Endodermal cell (in vitro differentiated cells): ENCODE results near the gene SPG7. TPM values are rescaled to one million over a fixed set of nuclear protein-coding genes. Genes with fewer than 3 reads are reported as not detected.

Experiments used
- DNase-seq: peaks from one replicate; pipeline ENCODE4 v3.0.0-alpha.2; 2017
- H3K27ac ChIP-seq: 2 replicates; pipeline ENCODE4 v1.5.1; 2013; ENCODE audit warnings: mild to moderate bottlenecking, low read depth, low read length, moderate library complexity
- H3K27me3 ChIP-seq: 2 replicates; pipeline ENCODE4 v1.6.1; 2013; ENCODE audit warnings: mild to moderate bottlenecking, low read length, moderate library complexity; ENCODE audit not compliant: insufficient read depth, control insufficient read depth, poor library complexity, severe bottlenecking
- H3K36me3 ChIP-seq: 2 replicates; pipeline ENCODE4 v1.7.0; 2013; ENCODE audit warnings: mild to moderate bottlenecking, low read length, moderate library complexity; ENCODE audit not compliant: control insufficient read depth, insufficient read depth
- H3K4me1 ChIP-seq: one replicate; pipeline ENCODE4 v1.7.0; 2013; ENCODE audit warnings: low read length; ENCODE audit not compliant: control insufficient read depth, insufficient read depth
- H3K4me3 ChIP-seq: 2 replicates; pipeline ENCODE4 v1.5.1; 2013; ENCODE audit warnings: mild to moderate bottlenecking, low read length, moderate library complexity
- H3K9ac ChIP-seq: 2 replicates; pipeline ENCODE4 v1.6.1; 2013; ENCODE audit warnings: mild to moderate bottlenecking, low read length, moderate library complexity; ENCODE audit not compliant: poor library complexity, severe bottlenecking; ENCODE audit errors: extremely low read depth
- H3K9me3 ChIP-seq: 2 replicates; pipeline ENCODE4 v1.6.1; 2013; ENCODE audit warnings: mild to moderate bottlenecking, low read length, moderate library complexity; ENCODE audit not compliant: control insufficient read depth
- H3K27ac Mint-ChIP-seq: 2 replicates; pipeline ENCODE4 v1.8.0; 2020; ENCODE audit warnings: mixed read lengths
- H3K27me3 Mint-ChIP-seq: 2 replicates; pipeline ENCODE4 v1.8.0; 2021; ENCODE audit warnings: mild to moderate bottlenecking, mixed read lengths; ENCODE audit not compliant: insufficient read depth
- H3K36me3 Mint-ChIP-seq: 2 replicates; pipeline ENCODE4 v1.8.0; 2020; ENCODE audit warnings: low read depth, mixed read lengths
- H3K4me1 Mint-ChIP-seq: 2 replicates; pipeline ENCODE4 v1.8.0; 2020; ENCODE audit warnings: mixed read lengths
- H3K4me3 Mint-ChIP-seq: 2 replicates; pipeline ENCODE4 v1.8.0; 2020; ENCODE audit warnings: mild to moderate bottlenecking, moderate library complexity, mixed read lengths
- H3K9me3 Mint-ChIP-seq: 2 replicates; pipeline ENCODE4 v1.8.0; 2020; ENCODE audit warnings: mild to moderate bottlenecking, mixed read lengths
- WGBS, 2 experiments: methylation state at CpG; one replicate each; pipeline versions ENCODE4 v1.1.5 to v1.1.7; 2013; ENCODE audit warnings: missing lambda C conversion rate in 2 of 2, mixed read lengths in 1 of 2; ENCODE audit not compliant: insufficient coverage in 1 of 2, insufficient read length in 1 of 2; 5-methylcytosine and 5-hydroxymethylcytosine counted together
- total RNA-seq, 2 donors: library from RNA; stranded (reverse); fragmentation: NEBNext Ultra II Directional in 1 of 2; extraction: Animal tissue kit (Norgen Biotek cat#: 25700) in 1 of 2; gene quantifications; 2 replicates in 1 of 2; 3 replicates in 1 of 2; pipeline ENCODE4 v1.2.1, GENCODE V29; 2021
- TF ChIP-seq, protein P1 (sequence below): fragments of 200-600 bp; sonication (generic); conservative IDR thresholded peaks from 2 replicates; pipeline ENCODE4 v1.5.0; 2021; ENCODE audit warnings: antibody characterized with exemption, mild to moderate bottlenecking

The SPG7 gene
- total RNA-seq, 2 donors from 2014 or later = 153 to 156 TPM

DNA sequence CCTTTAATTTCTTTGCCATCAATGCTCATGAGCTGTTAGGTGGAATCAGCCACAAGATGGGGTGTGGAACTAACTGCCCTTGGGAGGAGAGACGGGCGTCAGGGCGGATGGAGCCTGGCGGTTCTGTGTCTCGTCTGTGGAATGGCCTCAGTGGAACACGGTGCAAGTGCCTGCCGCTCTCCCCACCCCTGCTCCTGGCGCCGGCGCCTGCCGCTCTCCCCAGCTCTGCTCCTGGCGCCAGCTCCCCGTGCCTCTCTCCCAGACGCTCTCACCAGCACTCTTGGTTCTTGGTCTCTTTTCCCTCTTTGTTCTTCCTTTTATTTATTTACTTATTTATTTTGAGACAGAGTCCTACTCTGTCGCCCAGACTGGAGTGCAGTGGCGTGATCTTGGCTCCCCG, 39.1 kb downstream of the SPG7 start:
- Mint-ChIP-seq H3K4me1 (peaks cover 2% of the 10 kb centered on the region), H3K27me3 (no peaks in the 10 kb centered on the region), H3K4me3 (no peak overlapping the region), H3K9me3 (no peaks in the 10 kb centered on the region), H3K36me3 (peaks cover 74% of the 10 kb centered on the region), H3K27ac (no peak overlapping the region)
- Histone ChIP-seq H3K4me3 (no peak overlapping the region), H3K9me3 (no peaks in the 10 kb centered on the region), H3K36me3 (peaks cover 61% of the 10 kb centered on the region), H3K27ac (no peak overlapping the region), H3K9ac (no peak overlapping the region), H3K27me3 (no peaks in the 10 kb centered on the region), H3K4me1 (no peaks in the 10 kb centered on the region)
- TF ChIP-seq, protein P1, sequence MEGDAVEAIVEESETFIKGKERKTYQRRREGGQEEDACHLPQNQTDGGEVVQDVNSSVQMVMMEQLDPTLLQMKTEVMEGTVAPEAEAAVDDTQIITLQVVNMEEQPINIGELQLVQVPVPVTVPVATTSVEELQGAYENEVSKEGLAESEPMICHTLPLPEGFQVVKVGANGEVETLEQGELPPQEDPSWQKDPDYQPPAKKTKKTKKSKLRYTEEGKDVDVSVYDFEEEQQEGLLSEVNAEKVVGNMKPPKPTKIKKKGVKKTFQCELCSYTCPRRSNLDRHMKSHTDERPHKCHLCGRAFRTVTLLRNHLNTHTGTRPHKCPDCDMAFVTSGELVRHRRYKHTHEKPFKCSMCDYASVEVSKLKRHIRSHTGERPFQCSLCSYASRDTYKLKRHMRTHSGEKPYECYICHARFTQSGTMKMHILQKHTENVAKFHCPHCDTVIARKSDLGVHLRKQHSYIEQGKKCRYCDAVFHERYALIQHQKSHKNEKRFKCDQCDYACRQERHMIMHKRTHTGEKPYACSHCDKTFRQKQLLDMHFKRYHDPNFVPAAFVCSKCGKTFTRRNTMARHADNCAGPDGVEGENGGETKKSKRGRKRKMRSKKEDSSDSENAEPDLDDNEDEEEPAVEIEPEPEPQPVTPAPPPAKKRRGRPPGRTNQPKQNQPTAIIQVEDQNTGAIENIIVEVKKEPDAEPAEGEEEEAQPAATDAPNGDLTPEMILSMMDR = no peak
- no peak for DNase-seq
- WGBS, 2 experiments = 95 to 97% methylated on average over 16 to 17 of the region's 17 CpGs

GRCh38 chr16:89547860-89548259, 39.7 kb downstream of the SPG7 start:
- no peak for DNase-seq
- no peak overlapping the region for H3K27ac Mint-ChIP-seq
- no peaks in the 10 kb centered on the region for H3K27me3 Mint-ChIP-seq
- no peak overlapping the region for H3K9ac ChIP-seq
- H3K9me3 Mint-ChIP-seq = no peaks in the 10 kb centered on the region
- H3K27me3 ChIP-seq = no peaks in the 10 kb centered on the region
- no peak overlapping the region for H3K4me3 Mint-ChIP-seq
- no peaks in the 10 kb centered on the region for H3K4me1 ChIP-seq
- H3K9me3 ChIP-seq = no peaks in the 10 kb centered on the region
- peaks cover 67% of the 10 kb centered on the region for H3K36me3 ChIP-seq
- no peak overlapping the region for H3K27ac ChIP-seq
- H3K4me1 Mint-ChIP-seq = peaks cover 2% of the 10 kb centered on the region
- TF ChIP-seq, protein P1 = no peak
- H3K36me3 Mint-ChIP-seq = peaks cover 75% of the 10 kb centered on the region
- 98% methylated on average over 18 to 20 of the region's 20 CpGs for WGBS, 2 experiments
- H3K4me3 ChIP-seq = no peak overlapping the region

DNA sequence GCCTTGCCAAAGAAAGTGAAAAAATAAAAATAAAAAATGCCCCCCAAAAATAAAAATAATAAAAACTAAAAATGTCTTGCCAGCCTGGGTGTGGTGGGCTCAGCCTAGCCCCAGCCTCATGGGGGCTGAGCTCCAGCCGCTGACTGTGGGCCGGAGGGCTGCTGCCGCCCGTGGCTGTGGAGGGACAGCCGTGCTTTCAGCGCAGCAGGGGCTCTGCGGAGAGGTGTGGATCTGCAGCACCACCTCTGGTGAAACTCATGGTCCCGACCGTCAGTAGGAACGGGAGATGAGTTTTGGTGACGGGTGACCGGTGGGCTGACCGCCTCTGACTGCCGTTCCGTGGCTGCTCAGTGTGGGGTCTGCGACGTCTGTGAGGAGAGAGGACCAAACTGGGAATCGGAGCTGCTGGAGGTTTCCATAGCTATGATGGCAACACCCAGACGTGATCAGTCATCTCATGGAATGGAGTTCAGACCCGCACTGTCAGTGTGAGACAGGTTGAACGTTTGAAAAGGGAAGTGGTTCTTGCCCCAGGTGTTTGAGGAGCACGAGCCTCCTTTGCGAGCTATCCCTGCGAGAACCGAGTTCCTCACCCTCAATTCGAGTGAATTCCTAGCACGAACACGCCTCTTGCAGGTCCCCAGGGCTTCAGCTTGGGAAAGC, 40.3 kb downstream of the SPG7 start:
- H3K9me3 Mint-ChIP-seq = no peaks in the 10 kb centered on the region
- 91 to 92% methylated on average over 26 to 28 of the region's 28 CpGs for WGBS, 2 experiments
- no peak overlapping the region for H3K27ac Mint-ChIP-seq

More for the DNA sequence above, 40.3 kb downstream of the SPG7 start:
- no peak overlapping the region for H3K4me3 ChIP-seq
- Mint-ChIP-seq H3K4me1 (peaks cover 2% of the 10 kb centered on the region), H3K27me3 (no peaks in the 10 kb centered on the region), H3K4me3 (no peak overlapping the region), H3K36me3 (peaks cover 75% of the 10 kb centered on the region)
- no peaks in the 10 kb centered on the region for H3K9me3 ChIP-seq
- TF ChIP-seq, protein P1 = no peak
- DNase-seq = no peak
- peaks cover 65% of the 10 kb centered on the region for H3K36me3 ChIP-seq
- H3K27ac ChIP-seq = no peak overlapping the region
- H3K27me3 ChIP-seq = no peaks in the 10 kb centered on the region
- no peak overlapping the region for H3K9ac ChIP-seq
- H3K4me1 ChIP-seq = no peaks in the 10 kb centered on the region
